Measurements from ENCODE around the gene ITIH3. TPM values are rescaled to one million over a fixed set of nuclear protein-coding genes. Genes with fewer than 3 reads are reported as not detected.

The ITIH3 gene
- total and polyA plus RNA-seq, 2 of the 4 experiments (the other 2 are of a cell fraction): 0.72 to 0.94 TPM

GRCh38 chr3:52801839-52802238 lies 7.2 kb downstream of the ITIH3 start:
- 40% methylated on average over 1 of the region's 5 CpGs; no CpG with 5 or more reads in 1 of the 2 experiments for WGBS, 2 experiments (ENCODE audit: extremely low coverage in 2 of 2, insufficient read length in 1 of 2)
- Histone ChIP-seq H3K9me1 (ENCODE audit: insufficient read depth, low read length) (no peaks in the 10 kb centered on the region), H2BK20ac (ENCODE audit: low read depth, low read length) (no peak overlapping the region), H3K4ac (ENCODE audit: low read depth, low read length) (peak overlapping the region; percentile 11; the same call in 1 of the 2 replicates), H3K9ac (ENCODE audit: low read depth, low read length) (no peak overlapping the region), H3K4me2 (ENCODE audit: low read depth, low read length) (no peak overlapping the region), H4K8ac (ENCODE audit: low read depth in 2 of 2, low read length in 2 of 2) (0 out of 4 replicates have a peak overlapping the region, but pooled peaks of 1 of the 2 experiments have one; percentile 0), H2AK5ac (ENCODE audit: low read depth, low read length) (no peak overlapping the region), H3K18ac (ENCODE audit: low read depth, low read length) (no peak overlapping the region; the same call in 1 of the 2 replicates), H2AFZ (replicated peaks; ENCODE audit: low read length, poor library complexity) (peak overlapping the region; percentile 66), H2BK120ac (ENCODE audit: low read depth, low read length) (peak overlapping the region; percentile 16), H3K36me3 (ENCODE audit: control insufficient read depth, insufficient read depth, low read length) (no peaks in the 10 kb centered on the region), H3K23ac (ENCODE audit: low read depth, low read length) (no peak overlapping the region), H4K91ac (ENCODE audit: insufficient read depth, low read depth, low read length) (peak overlapping the region; percentile 56), H4K5ac (ENCODE audit: low read depth, low read length) (no peak overlapping the region), H3K27ac (ENCODE audit: insufficient read depth, low read length) (no peak overlapping the region), H2AK9ac (replicated peaks; ENCODE audit: low read depth, low read length, poor library complexity) (no peak overlapping the region), H3K9me3 (ENCODE audit: control insufficient read depth, insufficient read depth, low read length) (no peaks in the 10 kb centered on the region), H3K14ac (replicated peaks; ENCODE audit: low read depth, low read length) (peak overlapping the region; percentile 57; the same call in 1 of the 2 replicates), H3K27me3 (ENCODE audit: control insufficient read depth, insufficient read depth, low read length) (no peaks in the 10 kb centered on the region), H3K79me1 (ENCODE audit: low read depth in 1 of 2, low read length in 2 of 2) (no peaks in the 10 kb centered on the region), H2BK5ac (ENCODE audit: low read depth, low read length, poor library complexity, severe bottlenecking) (no peak overlapping the region), H3K56ac (ENCODE audit: extremely low read depth, insufficient read depth, low read length) (no peak overlapping the region), H3K4me3 (ENCODE audit: insufficient read depth, low read depth, low read length) (no peak overlapping the region), H3K4me1 (ENCODE audit: control insufficient read depth, insufficient read depth, low read length) (peaks cover 5% of the 10 kb centered on the region; the same call in 1 of the 2 replicates), H4K20me1 (ENCODE audit: insufficient read depth, low read length) (no peaks in the 10 kb centered on the region), H2BK15ac (ENCODE audit: low read depth, low read length) (no peak overlapping the region)
- ChIA-PET POLR2A (ENCODE audit: unreplicated experiment) (no interaction called here), CTCF (no interaction called here)
- intact Hi-C loops (cut with micrococcal nuclease) (no loop called here), in situ Hi-C loops (cut with MboI; ENCODE audit: low sequenced_read_pairs) (no loop called here), dilution Hi-C loops (cut with HindIII; ENCODE audit: low sequenced_read_pairs, unreplicated experiment) (no loop called here)
- TF ChIP-seq MAFK (IDR thresholded peaks at IDR 0.05; ENCODE audit: low read depth, low read length) (no peak), MAZ (IDR thresholded peaks at IDR 0.05; ENCODE audit: borderline replicate concordance, low read depth, low read length) (no peak), RAD21 (IDR thresholded peaks at IDR 0.05; ENCODE audit: low read length) (no peak), MXI1 (IDR thresholded peaks at IDR 0.05; ENCODE audit: borderline replicate concordance, low read depth, low read length) (no peak)
- no peak for DNase-seq
- peak; percentile 62 for ATAC-seq (ENCODE audit: low read depth)
- no TSS peak for BruUV-seq (replicated peaks)

Measured in IMR-90 (cell line).